ENCODE results near the gene OR10A6. TPM values are rescaled to one million over a fixed set of nuclear protein-coding genes. Genes with fewer than 3 reads are reported as not detected.

Gene OR10A6
- total and polyA plus RNA-seq, 2 of the 4 experiments (the other 2 are of a cell fraction), result 0.19 TPM; not detected in 1

DNA sequence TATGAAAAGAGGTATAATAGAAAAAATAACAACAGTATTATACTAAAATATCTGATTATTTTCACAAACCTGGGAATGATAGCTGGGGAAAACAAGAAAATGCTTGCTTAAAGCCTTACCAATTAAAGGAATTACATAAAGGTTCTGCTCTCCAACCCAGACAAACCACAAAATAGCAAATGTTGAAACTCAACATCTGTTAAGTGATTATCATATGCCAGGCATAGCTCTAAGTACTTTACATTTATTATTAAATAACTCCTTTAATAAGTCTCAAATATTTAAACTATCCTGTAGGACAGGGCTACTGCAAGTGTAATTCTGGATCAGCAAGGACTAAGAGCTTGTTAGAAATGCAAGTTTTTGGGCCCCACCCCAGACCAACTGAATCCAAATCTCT is 20.1 kb downstream of the OR10A6 start:
- ATAC-seq (ENCODE audit: low read depth) (no peak), DNase-seq (no peak)
- Histone ChIP-seq H3K4me1 (ENCODE audit: control insufficient read depth, insufficient read depth, low read length) (peaks cover 4% of the 10 kb centered on the region), H3K4ac (ENCODE audit: low read depth, low read length) (no peak overlapping the region), H2AFZ (replicated peaks; ENCODE audit: low read length, poor library complexity) (no peak overlapping the region), H3K27ac (ENCODE audit: insufficient read depth, low read length) (no peak overlapping the region), H4K20me1 (ENCODE audit: insufficient read depth, low read length) (no peaks in the 10 kb centered on the region), H3K56ac (ENCODE audit: extremely low read depth, insufficient read depth, low read length) (no peak overlapping the region), H3K9me1 (ENCODE audit: insufficient read depth, low read length) (no peaks in the 10 kb centered on the region), H3K9ac (ENCODE audit: low read depth, low read length) (no peak overlapping the region), H2AK5ac (ENCODE audit: low read depth, low read length) (no peak overlapping the region), H3K4me2 (ENCODE audit: low read depth, low read length) (no peak overlapping the region), H3K4me3 (ENCODE audit: insufficient read depth, low read depth, low read length) (no peak overlapping the region), H2BK120ac (ENCODE audit: low read depth, low read length) (no peak overlapping the region), H3K14ac (replicated peaks; ENCODE audit: low read depth, low read length) (no peak overlapping the region), H3K9me3 (ENCODE audit: control insufficient read depth, insufficient read depth, low read length) (no peaks in the 10 kb centered on the region), H3K27me3 (ENCODE audit: control insufficient read depth, insufficient read depth, low read length) (no peaks in the 10 kb centered on the region), H4K8ac (ENCODE audit: low read depth in 2 of 2, low read length in 2 of 2) (no peak overlapping the region), H3K36me3 (ENCODE audit: control insufficient read depth, insufficient read depth, low read length) (no peaks in the 10 kb centered on the region), H2AK9ac (replicated peaks; ENCODE audit: low read depth, low read length, poor library complexity) (no peak overlapping the region), H4K5ac (ENCODE audit: low read depth, low read length) (peak overlapping the region; percentile 90; the same call in 1 of the 2 replicates), H2BK20ac (ENCODE audit: low read depth, low read length) (no peak overlapping the region), H3K18ac (ENCODE audit: low read depth, low read length) (peak overlapping the region; percentile 52; the same call in 1 of the 2 replicates), H2BK5ac (ENCODE audit: low read depth, low read length, poor library complexity, severe bottlenecking) (no peak overlapping the region), H4K91ac (ENCODE audit: insufficient read depth, low read depth, low read length) (no peak overlapping the region), H2BK15ac (ENCODE audit: low read depth, low read length) (no peak overlapping the region), H3K79me1 (ENCODE audit: low read depth in 1 of 2, low read length in 2 of 2) (no peaks in the 10 kb centered on the region), H3K23ac (ENCODE audit: low read depth, low read length) (no peak overlapping the region)
- in situ Hi-C loops (cut with MboI; ENCODE audit: low sequenced_read_pairs), result no loop called here
- intact Hi-C loops (cut with micrococcal nuclease), result no loop called here
- BruUV-seq (replicated peaks), result no TSS peak
- dilution Hi-C loops (cut with HindIII; ENCODE audit: low sequenced_read_pairs, unreplicated experiment), result no loop called here
- ChIA-PET POLR2A (ENCODE audit: unreplicated experiment) (no interaction called here), CTCF (interaction anchor here (1.0 to 1.2 kb wide), 2 partner anchors 18 to 76 kb away, joined by 3 read pairs; partner anchors contain the start of gene EIF3F)
- no peak for TF ChIP-seq FOS (IDR thresholded peaks at IDR 0.05; ENCODE audit: low read depth, low read length)
- TF ChIP-seq, protein P1, sequence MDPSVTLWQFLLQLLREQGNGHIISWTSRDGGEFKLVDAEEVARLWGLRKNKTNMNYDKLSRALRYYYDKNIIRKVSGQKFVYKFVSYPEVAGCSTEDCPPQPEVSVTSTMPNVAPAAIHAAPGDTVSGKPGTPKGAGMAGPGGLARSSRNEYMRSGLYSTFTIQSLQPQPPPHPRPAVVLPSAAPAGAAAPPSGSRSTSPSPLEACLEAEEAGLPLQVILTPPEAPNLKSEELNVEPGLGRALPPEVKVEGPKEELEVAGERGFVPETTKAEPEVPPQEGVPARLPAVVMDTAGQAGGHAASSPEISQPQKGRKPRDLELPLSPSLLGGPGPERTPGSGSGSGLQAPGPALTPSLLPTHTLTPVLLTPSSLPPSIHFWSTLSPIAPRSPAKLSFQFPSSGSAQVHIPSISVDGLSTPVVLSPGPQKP (IDR thresholded peaks at IDR 0.05; ENCODE audit: borderline replicate concordance, low read depth, low read length), result no peak
- TF ChIP-seq CEBPB (IDR thresholded peaks at IDR 0.05; ENCODE audit: low read depth, low read length), result no peak
- no peak for TF ChIP-seq MXI1 (IDR thresholded peaks at IDR 0.05; ENCODE audit: borderline replicate concordance, low read depth, low read length)

Data from IMR-90 (cell line).